ENCODE results near the gene GAK.
"Not testable (repeated sequence)": the region's sequence is repeated elsewhere in the genome, so short reads cannot be mapped to it uniquely, and the experiment has no call there.

Gene GAK

GRCh38 chr4:825063-825970, 106.8 kb downstream of the GAK start:
- no peak for DNase-seq

DNA sequence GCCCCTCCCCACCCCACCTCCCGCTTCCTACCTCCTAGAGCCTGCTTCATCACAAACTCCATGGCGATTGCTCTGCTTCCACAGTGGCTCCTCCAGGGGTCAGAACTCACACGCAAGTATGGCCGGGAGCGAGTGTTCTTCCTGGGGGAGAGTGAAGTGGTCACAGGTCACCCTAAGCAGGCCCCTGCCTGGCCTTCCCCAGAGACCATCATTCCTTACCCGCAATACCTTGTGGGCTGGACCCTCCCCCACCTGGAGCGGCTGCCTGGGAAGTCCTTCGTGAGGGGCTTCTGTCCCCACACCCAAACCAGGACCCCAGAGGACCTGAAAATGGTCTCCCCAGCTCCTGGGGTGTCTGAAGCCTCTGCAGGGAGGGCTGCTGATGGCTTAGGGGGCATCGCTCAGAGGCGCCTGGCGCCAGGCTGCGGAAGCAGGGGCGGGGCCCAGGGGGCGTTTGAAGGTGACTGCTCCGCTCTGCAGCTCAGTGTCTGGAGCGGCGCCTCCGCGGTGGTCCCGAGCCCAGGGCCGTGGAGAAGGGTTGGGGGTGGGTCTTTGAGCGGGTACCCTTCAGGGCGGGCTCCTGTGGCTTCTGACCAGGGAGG, 107.6 kb downstream of the GAK start:
- no peak for DNase-seq

DNA sequence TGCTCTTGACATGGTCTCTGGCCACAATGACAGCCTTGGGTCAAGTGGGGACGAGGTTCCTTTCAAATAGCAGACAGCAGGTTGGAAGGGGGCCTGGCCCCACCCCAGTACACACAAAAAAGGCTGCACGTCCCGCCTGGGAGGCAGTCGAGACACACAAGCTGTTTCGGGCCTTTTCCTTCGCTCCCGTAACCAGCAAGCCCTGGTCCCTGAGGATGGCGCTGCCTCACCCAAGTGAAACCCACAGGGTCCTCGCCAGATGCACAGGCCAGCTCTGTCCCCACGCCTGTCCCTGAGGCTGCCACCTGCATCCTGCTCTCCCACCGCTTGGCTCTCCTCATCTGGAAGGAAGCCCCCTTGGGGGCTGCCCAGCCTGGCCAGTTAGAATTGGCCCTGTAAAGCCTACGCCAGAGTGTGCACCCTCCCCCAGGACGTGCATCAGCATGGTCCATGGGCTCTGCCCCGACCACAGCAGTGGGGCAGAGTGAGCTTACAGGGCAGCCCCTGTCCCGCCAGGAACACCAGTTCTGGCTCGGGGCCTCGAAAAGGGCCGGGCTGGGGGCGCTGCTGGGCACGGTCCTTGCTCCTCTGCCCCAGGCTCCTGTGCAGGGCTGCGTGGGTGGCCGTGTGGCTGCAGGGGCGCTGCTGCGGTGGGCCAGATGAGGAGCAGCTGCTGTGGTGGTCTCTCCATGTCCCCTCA, 108.2 kb downstream of the GAK start:
- DNase-seq = no peak

- DNase-seq = no peak
Observed at GRCh38 chr4:823176-823760, 108.8 kb downstream of the GAK start.

DNA sequence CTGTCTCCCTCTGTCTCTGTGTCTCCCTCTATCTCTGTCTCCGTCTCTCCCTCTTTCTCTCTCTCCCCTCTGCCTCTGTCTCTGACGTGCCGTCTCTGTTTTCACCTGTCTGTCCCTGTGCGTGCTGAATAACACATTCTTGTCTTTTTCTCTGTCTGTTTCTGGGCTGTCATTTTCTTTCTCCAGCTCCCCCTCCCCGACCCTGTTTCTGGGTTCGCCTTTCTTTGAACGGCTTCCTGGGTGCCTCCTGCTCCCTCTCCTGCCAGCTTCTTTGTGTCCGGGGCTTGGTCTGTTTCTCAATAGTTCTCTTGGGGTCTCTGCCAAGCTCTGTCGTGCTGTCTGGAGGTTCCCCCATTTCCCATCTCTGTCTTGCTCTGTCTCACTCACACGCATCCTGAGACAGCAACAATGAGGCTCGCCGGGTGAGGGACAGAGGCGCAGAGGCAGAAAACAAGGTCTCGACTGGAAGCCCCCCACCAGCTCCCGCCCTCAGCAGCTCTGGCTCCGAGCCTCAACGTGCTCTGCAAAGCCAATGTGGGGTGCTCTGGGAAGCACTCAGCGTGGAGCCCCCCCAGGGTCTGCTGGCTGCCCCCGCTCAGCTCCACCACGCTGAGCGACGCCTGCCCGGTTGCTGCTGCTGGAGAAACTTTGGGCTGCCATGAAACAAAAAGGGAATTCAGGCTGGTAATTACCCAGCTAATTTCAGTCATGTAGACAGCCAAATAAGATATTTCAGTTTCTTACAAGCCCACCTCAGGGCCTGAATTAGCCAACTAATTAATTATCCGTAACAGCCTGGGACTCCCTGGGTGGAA, 109.5 kb downstream of the GAK start:
- no peak for DNase-seq

DNA sequence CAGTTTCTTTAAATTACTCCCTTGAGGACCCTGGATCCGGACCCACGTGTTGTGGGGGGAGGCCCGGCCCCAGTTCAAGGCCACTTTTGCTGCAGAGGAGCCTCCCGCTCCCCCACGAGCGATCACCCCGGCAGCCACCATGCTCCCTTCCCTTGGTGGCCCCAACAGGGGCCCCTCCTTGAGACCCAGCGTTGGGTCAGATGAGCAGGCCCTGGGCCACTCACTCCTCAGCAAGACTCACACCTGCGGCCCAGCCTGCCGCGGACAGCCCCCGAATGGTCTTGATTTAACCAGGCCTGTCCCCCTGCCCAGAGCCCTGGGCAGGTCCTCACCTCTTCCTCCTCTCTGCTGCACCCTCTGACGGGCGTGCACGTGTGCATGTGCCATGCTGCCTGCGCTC, 110.5 kb downstream of the GAK start:
- DNase-seq = no peak

GRCh38 chr4:821181-821591, 110.9 kb downstream of the GAK start:
- DNase-seq = no peak

DNA sequence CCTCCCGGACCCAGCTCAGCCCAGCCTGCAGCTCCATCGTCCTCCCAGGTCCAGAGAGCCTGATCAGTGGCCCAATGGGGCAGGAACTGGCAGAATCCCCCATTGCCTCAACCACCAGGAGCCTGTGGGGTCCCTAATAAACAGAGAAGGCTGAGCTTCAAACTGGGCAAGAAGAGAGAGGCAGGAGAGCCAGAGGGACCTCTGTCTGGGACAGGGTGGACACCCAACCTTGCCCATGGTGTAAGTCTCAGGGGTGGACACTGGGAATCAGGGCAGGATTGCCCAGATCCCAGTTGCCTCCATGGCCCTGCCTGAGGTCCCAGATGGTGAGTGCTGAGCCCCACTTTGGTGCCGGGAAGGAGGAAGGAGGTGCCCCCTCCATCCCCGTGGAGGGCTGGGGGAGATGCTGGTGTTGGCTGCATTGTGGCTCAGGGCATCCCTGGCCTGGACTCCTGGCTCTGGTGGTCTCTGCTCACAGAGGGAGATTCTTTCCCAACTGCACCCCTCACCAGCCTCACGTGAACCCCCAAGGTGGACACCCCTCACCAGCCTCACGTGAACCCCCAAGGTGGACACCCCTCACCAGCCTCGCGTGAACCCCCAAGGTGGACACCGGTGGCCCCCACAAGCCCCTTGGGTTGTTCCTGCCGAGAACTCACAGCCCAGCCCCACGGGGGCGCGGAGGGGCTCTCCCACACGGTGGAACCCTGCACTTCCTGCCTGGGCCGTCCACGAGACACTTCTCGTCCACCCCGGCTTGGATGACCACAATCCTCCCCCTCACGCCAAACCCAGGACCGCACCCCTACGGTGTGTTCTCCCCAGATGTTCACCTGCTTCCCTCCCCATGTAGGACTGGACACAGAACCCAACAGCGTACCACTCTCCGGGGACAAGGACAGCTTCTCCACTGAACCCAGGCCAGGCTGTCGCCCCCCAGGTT, 111.6 kb downstream of the GAK start:
- DNase-seq = no peak

GRCh38 chr4:819401-820229, 112.5 kb downstream of the GAK start:
- DNase-seq = no peak

- DNase-seq = no peak
Observed at GRCh38 chr4:818106-818921, 113.8 kb downstream of the GAK start.

DNA sequence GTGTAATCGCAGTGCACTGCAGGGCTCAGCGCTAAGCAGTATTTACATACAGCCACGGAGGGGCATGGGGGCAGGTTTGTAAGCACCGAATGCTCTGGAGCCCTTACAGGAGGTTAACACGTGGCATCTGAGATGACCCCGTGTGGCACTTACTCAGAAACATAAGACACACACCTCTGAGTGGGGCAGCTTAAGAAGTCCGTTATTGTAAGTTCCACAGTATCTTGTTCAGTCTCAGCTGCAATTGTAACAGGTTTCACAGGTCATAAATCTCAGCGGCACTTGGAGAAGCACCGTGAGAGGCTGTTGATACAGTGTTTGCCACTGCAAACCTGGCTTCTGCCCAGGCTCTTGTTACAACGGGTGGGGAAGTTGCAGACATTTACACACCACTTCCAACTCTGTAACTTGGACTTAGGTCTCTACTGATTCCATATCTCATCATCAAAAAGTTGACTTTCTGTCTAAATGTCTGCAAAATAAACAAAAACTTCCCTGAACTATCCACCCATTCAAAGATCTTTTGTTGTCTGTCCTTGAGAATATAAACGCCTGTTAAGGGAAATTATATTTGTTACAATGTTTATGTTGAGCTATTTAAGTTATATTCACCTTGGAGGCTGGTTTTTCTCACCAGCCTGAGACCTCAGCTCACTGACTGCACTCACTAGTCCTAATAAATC, 116.5 kb downstream of the GAK start:
- no peak for DNase-seq

- no peak for DNase-seq
Observed at GRCh38 chr4:814312-814850, 117.7 kb downstream of the GAK start.

DNA sequence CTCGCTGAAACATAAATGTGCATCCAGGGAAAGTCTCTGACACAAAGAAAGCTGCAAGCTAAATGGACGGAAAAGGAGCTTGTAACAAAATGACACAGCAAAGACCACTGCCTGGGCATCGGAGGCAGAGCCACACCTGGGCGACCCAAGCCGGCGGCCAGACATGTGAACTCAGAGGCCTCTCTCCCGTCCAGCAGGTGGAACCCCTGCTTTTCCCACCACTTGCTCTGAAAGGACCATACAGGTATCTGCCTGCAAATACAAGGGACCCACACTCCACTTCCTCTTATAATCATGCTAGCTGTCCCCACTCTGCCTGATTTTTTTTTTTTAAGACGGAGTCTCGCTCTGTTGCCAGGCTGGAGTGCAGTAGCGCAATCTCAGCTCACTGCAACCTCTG, 118.2 kb downstream of the GAK start:
- no peak for DNase-seq

- no peak for DNase-seq
Observed at GRCh38 chr4:808860-809570, 123.1 kb downstream of the GAK start.

- DNase-seq = no peak
Observed at GRCh38 chr4:807792-808191, 124.3 kb downstream of the GAK start.

DNA sequence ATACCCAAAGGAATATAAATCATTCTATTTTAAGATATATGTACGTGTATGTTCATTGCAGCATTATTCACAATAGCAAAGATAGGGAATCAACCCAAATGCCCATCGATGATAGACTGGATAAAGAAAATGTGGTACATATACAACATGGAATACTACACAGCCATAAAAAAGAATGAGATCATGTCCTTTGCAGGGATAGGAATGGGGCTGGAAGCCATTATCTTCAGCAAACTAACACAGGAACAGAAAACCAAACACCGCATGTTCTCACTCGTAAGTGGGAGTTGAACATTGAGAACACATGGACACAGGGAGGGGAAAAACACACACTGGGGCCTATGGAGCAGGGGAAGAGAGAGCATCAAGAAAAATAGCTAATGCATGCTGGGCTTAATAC, 125.1 kb downstream of the GAK start:
- DNase-seq = not testable (repeated sequence)

DNA sequence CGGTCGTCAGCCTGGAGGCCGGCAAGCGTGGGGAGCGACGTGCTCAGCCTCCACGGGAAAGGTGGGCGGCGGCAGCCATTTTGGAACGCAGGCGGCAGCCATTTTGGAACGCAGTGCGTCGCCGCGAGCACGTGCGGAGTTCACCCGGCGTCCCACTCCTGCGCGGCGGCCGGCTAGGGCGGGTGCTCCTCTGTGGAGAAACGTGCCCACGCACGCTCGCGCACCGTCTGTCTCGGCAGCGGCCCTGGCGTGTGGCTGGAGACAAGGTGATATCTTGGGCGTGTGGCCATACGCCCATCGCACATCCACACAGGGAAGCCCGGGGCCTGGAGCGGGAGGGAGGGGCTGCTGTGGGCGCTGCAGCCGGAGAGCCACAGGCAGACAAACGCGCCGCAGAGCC, 127.3 kb downstream of the GAK start:
- no peak for DNase-seq

GRCh38 chr4:803884-804283, 128.2 kb downstream of the GAK start:
- DNase-seq = no peak
